Lower lobe of right lung (tissue), 2 donors: ENCODE results near the gene EDN3. TPM values are rescaled to one million over a fixed set of nuclear protein-coding genes. Genes with fewer than 3 reads are reported as not detected.

Experiments used
- ATAC-seq, 2 donors: fragments of 200-7000 bp; cut with Tn5 transposase; one replicate each; pipeline ENCODE4 v1.9.1; 2020 to 2022; ENCODE audit warnings: mild to moderate bottlenecking in 2 of 2, moderate library complexity in 2 of 2
- DNase-seq: peaks from one replicate; pipeline ENCODE4 v3.0.0-alpha.2; 2020
- H3K27ac ChIP-seq: fragments of 200-600 bp; one replicate; pipeline ENCODE4 v1.8.0; 2022
- H3K27me3 ChIP-seq: fragments of 200-600 bp; one replicate; pipeline ENCODE4 v1.8.0; 2022; ENCODE audit warnings: low read depth
- H3K36me3 ChIP-seq: fragments of 200-600 bp; one replicate; pipeline ENCODE4 v1.8.0; 2022; ENCODE audit warnings: mild to moderate bottlenecking
- H3K4me1 ChIP-seq: fragments of 200-600 bp; one replicate; pipeline ENCODE4 v1.8.0; 2022
- H3K4me3 ChIP-seq: fragments of 200-600 bp; one replicate; pipeline ENCODE4 v1.8.0; 2022; ENCODE audit warnings: mild to moderate bottlenecking
- H3K9me3 ChIP-seq: fragments of 200-600 bp; one replicate; pipeline ENCODE4 v1.8.0; 2022
- intact Hi-C: fragments of 100-400 bp; cut with DNase I; formaldehyde crosslinking; loops from one replicate; pipeline ENCODE4 v1.11.0; 2022
- total RNA-seq: library from RNA; stranded (reverse); fragmentation: NEBNext Ultra II Directional; extraction: Animal tissue kit (Norgen Biotek cat#: 25700); gene quantifications from one replicate; pipeline ENCODE4 v1.2.1, GENCODE V29; 2021
- TF ChIP-seq, protein P1 (sequence below): fragments of 200-600 bp; IDR thresholded peaks from one replicate; pipeline ENCODE4 v1.8.0; 2022; ENCODE audit warnings: antibody characterized with exemption, mild to moderate bottlenecking
- donor health status: DM: no; HTN: yes; CAD: no; lungs with severe emphysema.

The EDN3 gene
- total RNA-seq, 1 donor from 2014 or later: 0.27 TPM

DNA sequence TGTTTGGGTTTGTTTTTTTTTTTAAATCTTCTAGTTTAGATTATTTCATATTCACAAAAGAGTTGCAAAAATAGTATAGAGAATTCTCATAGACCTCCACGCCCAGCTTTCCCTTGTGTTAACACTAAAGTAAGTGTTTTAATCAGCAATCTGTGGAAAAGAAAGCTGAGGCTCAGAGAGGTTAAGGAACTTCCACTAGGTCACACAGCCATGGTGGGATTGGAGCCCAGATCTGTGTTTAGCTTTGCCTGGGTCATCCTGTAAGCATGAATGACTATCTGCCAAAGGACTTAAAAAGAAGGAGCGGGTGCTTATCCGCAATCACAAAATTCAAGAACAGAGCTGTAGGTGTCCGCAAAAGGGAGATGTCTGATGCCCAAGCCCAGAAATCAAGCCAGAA, 60.5 kb downstream of the EDN3 start:
- ATAC-seq (no peak), DNase-seq (no peak)
- no peak overlapping the region for H3K27ac ChIP-seq
- intact Hi-C loops: no loop called here
- H3K27me3 ChIP-seq: peaks cover 16% of the 10 kb centered on the region
- TF ChIP-seq, protein P1, sequence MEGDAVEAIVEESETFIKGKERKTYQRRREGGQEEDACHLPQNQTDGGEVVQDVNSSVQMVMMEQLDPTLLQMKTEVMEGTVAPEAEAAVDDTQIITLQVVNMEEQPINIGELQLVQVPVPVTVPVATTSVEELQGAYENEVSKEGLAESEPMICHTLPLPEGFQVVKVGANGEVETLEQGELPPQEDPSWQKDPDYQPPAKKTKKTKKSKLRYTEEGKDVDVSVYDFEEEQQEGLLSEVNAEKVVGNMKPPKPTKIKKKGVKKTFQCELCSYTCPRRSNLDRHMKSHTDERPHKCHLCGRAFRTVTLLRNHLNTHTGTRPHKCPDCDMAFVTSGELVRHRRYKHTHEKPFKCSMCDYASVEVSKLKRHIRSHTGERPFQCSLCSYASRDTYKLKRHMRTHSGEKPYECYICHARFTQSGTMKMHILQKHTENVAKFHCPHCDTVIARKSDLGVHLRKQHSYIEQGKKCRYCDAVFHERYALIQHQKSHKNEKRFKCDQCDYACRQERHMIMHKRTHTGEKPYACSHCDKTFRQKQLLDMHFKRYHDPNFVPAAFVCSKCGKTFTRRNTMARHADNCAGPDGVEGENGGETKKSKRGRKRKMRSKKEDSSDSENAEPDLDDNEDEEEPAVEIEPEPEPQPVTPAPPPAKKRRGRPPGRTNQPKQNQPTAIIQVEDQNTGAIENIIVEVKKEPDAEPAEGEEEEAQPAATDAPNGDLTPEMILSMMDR: no peak
- no peaks in the 10 kb centered on the region for H3K4me1 ChIP-seq
- H3K9me3 ChIP-seq: no peaks in the 10 kb centered on the region
- no peak overlapping the region for H3K4me3 ChIP-seq
- H3K36me3 ChIP-seq: no peaks in the 10 kb centered on the region

DNA sequence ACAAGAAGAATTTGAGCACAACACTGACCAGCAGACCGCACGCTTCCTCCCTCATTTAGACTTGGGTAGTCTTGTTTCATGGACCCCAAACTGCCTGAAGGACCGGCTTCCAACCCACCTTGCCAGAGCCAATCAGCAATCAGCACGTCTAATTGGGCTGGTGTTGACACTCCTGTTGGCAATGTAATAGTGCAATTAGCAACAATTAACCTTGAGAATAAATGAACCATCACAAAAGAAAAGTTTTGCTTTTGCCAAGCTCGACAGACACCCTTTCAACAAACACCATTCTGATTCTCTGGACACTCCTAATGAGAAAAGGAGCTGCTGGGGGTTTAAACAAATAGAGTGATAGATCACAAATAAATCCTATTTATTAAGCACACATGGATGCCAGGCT, 61.0 kb downstream of the EDN3 start:
- no peaks in the 10 kb centered on the region for H3K36me3 ChIP-seq
- no peaks in the 10 kb centered on the region for H3K9me3 ChIP-seq
- ATAC-seq (no peak), DNase-seq (no peak)
- H3K27me3 ChIP-seq: peaks cover 13% of the 10 kb centered on the region
- TF ChIP-seq, protein P1: no peak
- intact Hi-C loops: no loop called here
- H3K27ac ChIP-seq: no peak overlapping the region
- no peak overlapping the region for H3K4me3 ChIP-seq
- no peaks in the 10 kb centered on the region for H3K4me1 ChIP-seq

DNA sequence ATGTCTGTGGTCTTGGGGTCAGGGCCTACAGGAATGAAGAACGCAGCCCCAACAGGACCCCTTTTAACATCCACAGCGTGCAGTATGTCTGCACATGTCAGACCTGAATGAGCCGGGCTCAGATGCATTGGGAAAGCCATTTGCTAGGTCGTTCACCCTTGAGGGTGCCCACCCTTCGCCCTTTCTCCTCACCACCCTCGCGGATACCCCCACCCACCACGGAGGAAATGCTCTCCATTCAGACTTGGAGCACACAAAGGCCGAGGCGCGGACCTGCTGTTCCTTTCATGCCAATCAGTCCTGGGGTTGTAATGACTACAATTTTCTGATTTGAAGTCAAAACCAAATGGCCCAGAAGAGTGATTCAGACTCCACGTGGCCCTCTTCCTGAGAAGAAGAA, 62.7 kb downstream of the EDN3 start:
- intact Hi-C loops: no loop called here
- H3K27me3 ChIP-seq: no peaks in the 10 kb centered on the region
- no peak overlapping the region for H3K27ac ChIP-seq
- no peaks in the 10 kb centered on the region for H3K9me3 ChIP-seq
- TF ChIP-seq, protein P1: no peak
- DNase-seq (no peak), ATAC-seq (no peak)
- H3K4me1 ChIP-seq: no peaks in the 10 kb centered on the region
- H3K4me3 ChIP-seq: no peak overlapping the region
- H3K36me3 ChIP-seq: no peaks in the 10 kb centered on the region

DNA sequence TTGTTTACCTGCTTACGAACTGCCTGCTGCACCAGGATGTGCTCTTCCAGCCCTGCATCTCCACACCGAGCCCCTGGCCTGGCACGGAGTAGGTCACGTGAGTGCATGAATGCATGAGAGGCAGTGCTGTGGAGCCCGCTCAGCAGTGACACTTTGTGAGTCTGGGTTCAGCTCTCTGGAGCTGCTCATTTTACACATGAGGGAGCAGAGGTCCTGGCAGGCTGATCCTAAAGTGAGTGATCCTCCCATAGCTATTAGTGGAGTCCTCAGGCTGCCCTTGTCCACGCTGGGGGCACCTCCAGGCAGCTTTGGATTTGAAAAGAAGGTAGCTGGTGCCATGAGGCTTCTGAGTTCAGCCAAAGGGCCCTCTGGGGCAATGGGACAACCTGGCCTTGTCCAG, 64.2 kb downstream of the EDN3 start:
- Histone ChIP-seq H3K27me3 (no peaks in the 10 kb centered on the region), H3K4me1 (no peaks in the 10 kb centered on the region), H3K27ac (no peak overlapping the region), H3K36me3 (no peaks in the 10 kb centered on the region), H3K4me3 (no peak overlapping the region), H3K9me3 (no peaks in the 10 kb centered on the region)
- intact Hi-C loops: no loop called here
- TF ChIP-seq, protein P1: no peak
- DNase-seq (no peak), ATAC-seq (no peak)

DNA sequence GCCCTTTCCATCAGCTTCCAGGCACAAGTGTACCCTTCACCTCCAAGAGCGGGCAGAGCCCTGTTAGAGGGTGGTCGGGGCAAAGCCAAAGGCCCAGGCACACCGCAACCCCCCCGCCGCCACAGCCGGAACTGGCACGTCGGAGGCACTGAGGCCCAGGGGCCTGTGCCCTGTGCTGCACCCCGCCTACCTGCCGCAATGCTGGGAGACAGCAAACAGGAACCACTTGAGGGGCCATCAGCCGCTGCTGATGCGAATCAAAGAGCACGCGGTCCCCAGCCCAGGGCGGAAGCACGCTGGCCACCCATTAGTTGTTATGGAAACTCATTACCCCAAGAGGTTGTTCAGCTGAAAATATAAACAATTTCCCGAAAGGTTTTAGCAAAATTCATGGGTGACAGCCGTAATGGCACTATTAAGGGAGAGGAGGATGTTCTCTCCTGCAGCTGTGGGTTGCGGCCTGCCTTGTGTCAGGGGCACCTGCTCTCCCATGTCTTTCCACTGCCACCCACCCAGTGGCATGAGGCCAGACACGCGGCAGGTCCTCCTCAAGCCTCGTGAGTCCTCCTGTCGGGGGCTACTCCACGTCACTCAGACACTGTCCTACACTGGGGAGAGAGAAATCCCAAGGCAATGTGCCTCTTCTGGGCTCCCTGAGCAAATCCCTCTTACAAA, 65.3 kb downstream of the EDN3 start:
- H3K36me3 ChIP-seq: no peaks in the 10 kb centered on the region
- TF ChIP-seq, protein P1: no peak
- ATAC-seq (no peak), DNase-seq (no peak)
- intact Hi-C loops: no loop called here
- no peak overlapping the region for H3K4me3 ChIP-seq
- H3K27me3 ChIP-seq: no peaks in the 10 kb centered on the region
- no peak overlapping the region for H3K27ac ChIP-seq
- no peaks in the 10 kb centered on the region for H3K4me1 ChIP-seq
- no peaks in the 10 kb centered on the region for H3K9me3 ChIP-seq
